ENCODE measurements around the gene ZNF23. TPM values are rescaled to one million over a fixed set of nuclear protein-coding genes. Genes with fewer than 3 reads are reported as not detected.

Gene ZNF23
- total RNA-seq, 1 experiment from 2014 or later: 11.1 TPM

GRCh38 chr16:71498031-71498430 is 36.0 kb upstream of the ZNF23 start:
- no TSS peak for BruUV-seq (replicated peaks)
- Histone ChIP-seq H3K4me1 (ENCODE audit: control insufficient read depth in 1 of 2, insufficient read depth in 2 of 2, low read length in 2 of 2) (no peaks in the 10 kb centered on the region), H4K20me1 (ENCODE audit: insufficient read depth) (0 out of 2 replicates have a peak, but pooled peaks cover 3% of the 10 kb centered on the region), H2AFZ (ENCODE audit: low read depth, low read length, poor library complexity, severe bottlenecking) (no peak overlapping the region), H3K27me3 (ENCODE audit: insufficient read depth, low read length) (no peaks in the 10 kb centered on the region), H3K27ac (ENCODE audit: low read depth, low read length) (no peak overlapping the region), H3K9me2 (ENCODE audit: insufficient read depth) (no peaks in the 10 kb centered on the region), H3K79me2 (ENCODE audit: insufficient read depth, low read length) (no peaks in the 10 kb centered on the region), H3K4me3 (replicated peaks in 1 of 2; ENCODE audit: low read depth in 1 of 2, low read length in 2 of 2) (no peak overlapping the region), H3K9ac (ENCODE audit: low read length) (no peak overlapping the region), H3K4me2 (ENCODE audit: low read length) (no peak overlapping the region), H3K9me3 (ENCODE audit: control insufficient read depth in 1 of 2, insufficient read depth in 1 of 2, low read depth in 1 of 2, low read length in 2 of 2) (no peaks in the 10 kb centered on the region), H3K36me3 (ENCODE audit: control insufficient read depth in 1 of 2, insufficient read depth in 2 of 2, low read length in 2 of 2) (no peaks in the 10 kb centered on the region)
- DNase-seq (ENCODE audit: low read depth, low spot score): no peak
- POLR2A ChIA-PET: no interaction called here
- TF ChIP-seq EZH2 (IDR thresholded peaks at IDR 0.05): no peak
- TF ChIP-seq YY1 (IDR thresholded peaks at IDR 0.05; ENCODE audit: extremely low read depth, insufficient replicate concordance, low read depth, low read length): no peak
- no peak for TF ChIP-seq TCF7L2 (IDR thresholded peaks at IDR 0.05; ENCODE audit: borderline replicate concordance, extremely low read depth, insufficient read depth, insufficient read length)
- no peak for TF ChIP-seq EGR1 (IDR thresholded peaks at IDR 0.05; ENCODE audit: low read depth)
- TF ChIP-seq EZH2phosphoT487 (IDR thresholded peaks at IDR 0.05; ENCODE audit: borderline replicate concordance): no peak
- TF ChIP-seq, protein P1, sequence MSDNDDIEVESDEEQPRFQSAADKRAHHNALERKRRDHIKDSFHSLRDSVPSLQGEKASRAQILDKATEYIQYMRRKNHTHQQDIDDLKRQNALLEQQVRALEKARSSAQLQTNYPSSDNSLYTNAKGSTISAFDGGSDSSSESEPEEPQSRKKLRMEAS (IDR thresholded peaks at IDR 0.05): no peak
- intact Hi-C loops (cut with micrococcal nuclease): loop anchor here (5.0 kb wide), 1 partner anchor 141 kb away; the partner anchor contains the start of gene CALB2
- CTCF ChIA-PET: interaction anchor here (1.5 to 5.7 kb wide), 5 partner anchors 36 to 186 kb away, joined by 3 to 74 read pairs (median 7); partner anchors contain the start of gene ZNF23
- RAD21 ChIA-PET (ENCODE audit: low non-redundant PET in 1 of 2, low total read pairs in 2 of 2, uncharacterized antibody in 2 of 2, unreplicated experiment in 2 of 2): interaction anchor here in 1 of 2 experiments (0.7 kb wide), 1 partner anchor 30 kb away, joined by 3 read pairs; no protein-coding TSS in a partner anchor
- no peak for ATAC-seq

DNA sequence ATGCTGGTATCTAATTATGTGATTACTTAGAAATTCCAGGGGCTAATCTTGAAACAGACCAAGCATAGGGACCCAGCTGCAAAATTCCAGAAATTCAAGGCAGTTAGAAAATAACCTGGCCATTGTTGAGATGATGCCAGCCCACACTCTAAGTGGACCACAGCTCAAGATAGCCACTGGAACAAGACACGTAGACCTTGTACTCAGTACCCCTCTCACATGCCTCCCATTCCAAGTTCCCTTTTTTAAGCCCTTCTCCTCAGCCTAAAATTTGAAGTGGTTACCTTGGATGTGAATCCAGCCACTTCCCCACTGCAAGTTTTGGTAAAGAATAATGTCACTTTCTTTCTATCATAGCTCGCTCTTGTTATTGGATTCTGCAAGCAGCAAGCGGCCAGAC is 31.2 kb upstream of the ZNF23 start:
- Histone ChIP-seq H3K4me3 (replicated peaks in 1 of 2; ENCODE audit: low read depth in 1 of 2, low read length in 2 of 2) (no peak overlapping the region), H3K27ac (ENCODE audit: low read depth, low read length) (no peak overlapping the region), H3K4me1 (ENCODE audit: control insufficient read depth in 1 of 2, insufficient read depth in 2 of 2, low read length in 2 of 2) (no peaks in the 10 kb centered on the region), H3K9ac (ENCODE audit: low read length) (no peak overlapping the region), H3K27me3 (ENCODE audit: insufficient read depth, low read length) (no peaks in the 10 kb centered on the region), H2AFZ (ENCODE audit: low read depth, low read length, poor library complexity, severe bottlenecking) (no peak overlapping the region), H3K4me2 (ENCODE audit: low read length) (no peak overlapping the region), H4K20me1 (ENCODE audit: insufficient read depth) (0 out of 2 replicates have a peak, but pooled peaks cover 3% of the 10 kb centered on the region), H3K79me2 (ENCODE audit: insufficient read depth, low read length) (no peaks in the 10 kb centered on the region), H3K36me3 (ENCODE audit: control insufficient read depth in 1 of 2, insufficient read depth in 2 of 2, low read length in 2 of 2) (no peaks in the 10 kb centered on the region), H3K9me3 (ENCODE audit: control insufficient read depth in 1 of 2, insufficient read depth in 1 of 2, low read depth in 1 of 2, low read length in 2 of 2) (no peaks in the 10 kb centered on the region), H3K9me2 (ENCODE audit: insufficient read depth) (no peaks in the 10 kb centered on the region)
- ChIA-PET RAD21 (ENCODE audit: low non-redundant PET in 1 of 2, low total read pairs in 2 of 2, uncharacterized antibody in 2 of 2, unreplicated experiment in 2 of 2) (no interaction called here), POLR2A (interaction anchor here (1.2 kb wide), 1 partner anchor 9 kb away, joined by 3 read pairs; no protein-coding TSS in a partner anchor), CTCF (interaction anchor here (1.6 kb wide), 1 partner anchor 80 kb away, joined by 6 read pairs; no protein-coding TSS in a partner anchor)
- TF ChIP-seq, protein P1 (IDR thresholded peaks at IDR 0.05): no peak
- TF ChIP-seq SP1 (IDR thresholded peaks at IDR 0.05; ENCODE audit: low read depth) (no peak), EZH2 (IDR thresholded peaks at IDR 0.05) (no peak), ZFX (IDR thresholded peaks at IDR 0.05) (no peak), TCF7L2 (IDR thresholded peaks at IDR 0.05; ENCODE audit: borderline replicate concordance, extremely low read depth, insufficient read depth, insufficient read length) (no peak), SRF (IDR thresholded peaks at IDR 0.05; ENCODE audit: low read depth) (no peak), ZNF274 (IDR thresholded peaks at IDR 0.05; ENCODE audit: low read depth, low read length) (no peak), EGR1 (IDR thresholded peaks at IDR 0.05; ENCODE audit: low read depth) (no peak)
- no peak for ATAC-seq
- no TSS peak for BruUV-seq (replicated peaks)
- intact Hi-C loops (cut with micrococcal nuclease): loop anchor here (5.0 kb wide), 1 partner anchor 41 kb away; no protein-coding TSS in a partner anchor
- DNase-seq (ENCODE audit: low read depth, low spot score): no peak

Data from HCT116 (cell line).